HG02870 (cell line): ENCODE data around the gene ZXDC.
A peak's percentile ranks its signal among the peaks of the same experiment; 100 is the strongest.

Source experiments
- ATAC-seq: cut with Tn5 transposase; IDR thresholded peaks from one replicate; pipeline ENCODE4 v1.9.1; 2021; ENCODE audit warnings: mild to moderate bottlenecking, moderate library complexity; ENCODE audit not compliant: unreplicated experiment

ZXDC gene

GRCh38 chr3:126475413-126476114 lies at the start of gene ZXDC:
Gene ZXDC, minus strand, starts transcription at chr3:126475891. Its CDS starts 26 bp downstream, at chr3:126475865.
- ATAC-seq, result peak; percentile 71

- no peak for ATAC-seq
Measured at GRCh38 chr3:126525091-126525852, 49.6 kb upstream of the ZXDC start.

GRCh38 chr3:126524429-126524988 lies 48.8 kb upstream of the ZXDC start:
- ATAC-seq, result no peak

GRCh38 chr3:126523745-126524428 lies 48.2 kb upstream of the ZXDC start, which contains the start of gene CHST13:
Gene CHST13, plus strand, starts transcription at chr3:126524155. Its CDS starts 178 bp downstream, at chr3:126524333.
- ATAC-seq, result no peak

GRCh38 chr3:126522363-126522788 lies 46.7 kb upstream of the ZXDC start:
- ATAC-seq, result no peak

GRCh38 chr3:126521122-126521891 lies 45.6 kb upstream of the ZXDC start:
- ATAC-seq, result no peak

GRCh38 chr3:126519506-126520455 lies 44.1 kb upstream of the ZXDC start:
- ATAC-seq, result no peak

- ATAC-seq, result no peak
Measured at GRCh38 chr3:126518779-126519177, 43.1 kb upstream of the ZXDC start.

GRCh38 chr3:126517986-126518778 lies 42.5 kb upstream of the ZXDC start:
- no peak for ATAC-seq

GRCh38 chr3:126517291-126517951 lies 41.7 kb upstream of the ZXDC start, which contains the start of gene UROC1:
Gene UROC1, minus strand, starts transcription at chr3:126517773. Its CDS starts 54 bp downstream, at chr3:126517719.
- no peak for ATAC-seq

- no peak for ATAC-seq
Measured at GRCh38 chr3:126516936-126517290, 41.2 kb upstream of the ZXDC start.

- ATAC-seq, result no peak
Measured at GRCh38 chr3:126516152-126516935, 40.7 kb upstream of the ZXDC start.

GRCh38 chr3:126515066-126515706 lies 39.5 kb upstream of the ZXDC start:
- ATAC-seq, result no peak

- no peak for ATAC-seq
Measured at GRCh38 chr3:126514161-126514560, 38.5 kb upstream of the ZXDC start.

- no peak for ATAC-seq
Measured at GRCh38 chr3:126512916-126513650, 37.4 kb upstream of the ZXDC start.

- ATAC-seq, result no peak
Measured at GRCh38 chr3:126512026-126512425, 36.3 kb upstream of the ZXDC start.
